NCI-H2171 (cell line): ENCODE measurements around the gene PABPC1L.

Experiments
- DNase-seq: peaks from one replicate; lab custom pipeline; 2025; lab: John Stamatoyannopoulos, UW

PABPC1L gene

GRCh38 chr20:44900231-44900854 is 9.5 kb upstream of the PABPC1L start:
- DNase-seq: no peak

GRCh38 chr20:44901974-44902373 is 7.9 kb upstream of the PABPC1L start:
- DNase-seq: no peak

GRCh38 chr20:44904377-44904776 is 5.5 kb upstream of the PABPC1L start:
- DNase-seq: no peak

- DNase-seq: no peak
Measured at GRCh38 chr20:44908987-44909871, 631 bp upstream of the PABPC1L start.

GRCh38 chr20:44910690-44911262 is 916 bp downstream of the PABPC1L start:
- no peak for DNase-seq

- DNase-seq: no peak
Measured at GRCh38 chr20:44911264-44911921, 1.5 kb downstream of the PABPC1L start.

GRCh38 chr20:44912189-44912588 is 2.3 kb downstream of the PABPC1L start:
- no peak for DNase-seq

GRCh38 chr20:44914924-44915323 is 5.1 kb downstream of the PABPC1L start:
- no peak for DNase-seq

GRCh38 chr20:44916586-44916985 is 6.7 kb downstream of the PABPC1L start:
- DNase-seq: no peak

- DNase-seq: no peak
Measured at GRCh38 chr20:44917399-44917798, 7.5 kb downstream of the PABPC1L start.

GRCh38 chr20:44918342-44918741 is 8.5 kb downstream of the PABPC1L start:
- no peak for DNase-seq

- no peak for DNase-seq
Measured at GRCh38 chr20:44918761-44919160, 8.9 kb downstream of the PABPC1L start.

GRCh38 chr20:44921447-44921846 is 11.6 kb downstream of the PABPC1L start:
- DNase-seq: no peak

- DNase-seq: no peak
Measured at GRCh38 chr20:44924541-44924940, 14.7 kb downstream of the PABPC1L start.

GRCh38 chr20:44928595-44928994 is 18.7 kb downstream of the PABPC1L start:
- no peak for DNase-seq

GRCh38 chr20:44930517-44931168 is 20.8 kb downstream of the PABPC1L start:
- no peak for DNase-seq

GRCh38 chr20:44931911-44932310 is 22.1 kb downstream of the PABPC1L start:
- DNase-seq: no peak

- no peak for DNase-seq
Measured at GRCh38 chr20:44932916-44933315, 23.1 kb downstream of the PABPC1L start.

GRCh38 chr20:44936510-44936909 is 26.6 kb downstream of the PABPC1L start:
- no peak for DNase-seq

- no peak for DNase-seq
Measured at GRCh38 chr20:44938637-44939036, 28.8 kb downstream of the PABPC1L start.

GRCh38 chr20:44941120-44941691 is 31.3 kb downstream of the PABPC1L start:
- DNase-seq: no peak
